ENCODE results near the gene IFT81.

GRCh38 chr12:110247340-110248095, 123.4 kb downstream of the IFT81 start:
- TF ChIP-seq ZNF514 (tag by site-specific recombination; IDR thresholded peaks at IDR 0.05), result no peak
- TF ChIP-seq ZNF398 (tag by site-specific recombination; IDR thresholded peaks at IDR 0.05), result no peak
- no peak for TF ChIP-seq PRDM1 (tag by site-specific recombination; IDR thresholded peaks at IDR 0.05)
- TF ChIP-seq, protein P1, sequence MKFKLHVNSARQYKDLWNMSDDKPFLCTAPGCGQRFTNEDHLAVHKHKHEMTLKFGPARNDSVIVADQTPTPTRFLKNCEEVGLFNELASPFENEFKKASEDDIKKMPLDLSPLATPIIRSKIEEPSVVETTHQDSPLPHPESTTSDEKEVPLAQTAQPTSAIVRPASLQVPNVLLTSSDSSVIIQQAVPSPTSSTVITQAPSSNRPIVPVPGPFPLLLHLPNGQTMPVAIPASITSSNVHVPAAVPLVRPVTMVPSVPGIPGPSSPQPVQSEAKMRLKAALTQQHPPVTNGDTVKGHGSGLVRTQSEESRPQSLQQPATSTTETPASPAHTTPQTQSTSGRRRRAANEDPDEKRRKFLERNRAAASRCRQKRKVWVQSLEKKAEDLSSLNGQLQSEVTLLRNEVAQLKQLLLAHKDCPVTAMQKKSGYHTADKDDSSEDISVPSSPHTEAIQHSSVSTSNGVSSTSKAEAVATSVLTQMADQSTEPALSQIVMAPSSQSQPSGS (tag by site-specific recombination; IDR thresholded peaks at IDR 0.05; ENCODE audit: low read depth), result no peak
- TF ChIP-seq SP2 (tag by site-specific recombination; IDR thresholded peaks at IDR 0.05), result no peak
- no peak for TF ChIP-seq ZFP41 (tag by site-specific recombination; IDR thresholded peaks at IDR 0.05; ENCODE audit: borderline replicate concordance)
- TF ChIP-seq GLI4 (tag by site-specific recombination; IDR thresholded peaks at IDR 0.05), result no peak
- no peak for TF ChIP-seq ZNF76 (tag by site-specific recombination; IDR thresholded peaks at IDR 0.05; ENCODE audit: borderline replicate concordance, low read depth)
- no peak for TF ChIP-seq ZNF133 (tag by site-specific recombination; IDR thresholded peaks at IDR 0.05)
- TF ChIP-seq SP7 (tag by site-specific recombination; IDR thresholded peaks at IDR 0.05), result no peak
- TF ChIP-seq ZNF292 (tag by site-specific recombination; IDR thresholded peaks at IDR 0.05; ENCODE audit: borderline replicate concordance, low read depth), result no peak
- TF ChIP-seq, protein P2, sequence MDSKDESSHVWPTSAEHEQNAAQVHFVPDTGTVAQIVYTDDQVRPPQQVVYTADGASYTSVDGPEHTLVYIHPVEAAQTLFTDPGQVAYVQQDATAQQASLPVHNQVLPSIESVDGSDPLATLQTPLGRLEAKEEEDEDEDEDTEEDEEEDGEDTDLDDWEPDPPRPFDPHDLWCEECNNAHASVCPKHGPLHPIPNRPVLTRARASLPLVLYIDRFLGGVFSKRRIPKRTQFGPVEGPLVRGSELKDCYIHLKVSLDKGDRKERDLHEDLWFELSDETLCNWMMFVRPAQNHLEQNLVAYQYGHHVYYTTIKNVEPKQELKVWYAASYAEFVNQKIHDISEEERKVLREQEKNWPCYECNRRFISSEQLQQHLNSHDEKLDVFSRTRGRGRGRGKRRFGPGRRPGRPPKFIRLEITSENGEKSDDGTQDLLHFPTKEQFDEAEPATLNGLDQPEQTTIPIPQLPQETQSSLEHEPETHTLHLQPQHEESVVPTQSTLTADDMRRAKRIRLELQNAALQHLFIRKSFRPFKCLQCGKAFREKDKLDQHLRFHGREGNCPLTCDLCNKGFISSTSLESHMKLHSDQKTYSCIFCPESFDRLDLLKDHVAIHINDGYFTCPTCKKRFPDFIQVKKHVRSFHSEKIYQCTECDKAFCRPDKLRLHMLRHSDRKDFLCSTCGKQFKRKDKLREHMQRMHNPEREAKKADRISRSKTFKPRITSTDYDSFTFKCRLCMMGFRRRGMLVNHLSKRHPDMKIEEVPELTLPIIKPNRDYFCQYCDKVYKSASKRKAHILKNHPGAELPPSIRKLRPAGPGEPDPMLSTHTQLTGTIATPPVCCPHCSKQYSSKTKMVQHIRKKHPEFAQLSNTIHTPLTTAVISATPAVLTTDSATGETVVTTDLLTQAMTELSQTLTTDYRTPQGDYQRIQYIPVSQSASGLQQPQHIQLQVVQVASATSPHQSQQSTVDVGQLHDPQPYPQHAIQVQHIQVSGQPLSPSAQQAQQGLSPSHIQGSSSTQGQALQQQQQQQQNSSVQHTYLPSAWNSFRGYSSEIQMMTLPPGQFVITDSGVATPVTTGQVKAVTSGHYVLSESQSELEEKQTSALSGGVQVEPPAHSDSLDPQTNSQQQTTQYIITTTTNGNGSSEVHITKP (tag by site-specific recombination; IDR thresholded peaks at IDR 0.05), result 0 out of 2 replicates have a peak, but pooled peaks have one; percentile 19
- no peak for TF ChIP-seq TCF7L2 (IDR thresholded peaks at IDR 0.05; ENCODE audit: borderline replicate concordance, low read depth, low read length)
